GM12891 (cell line): ENCODE data around the gene PSMD7.

Experiments
- DNase-seq: peaks from one replicate; pipeline ENCODE4 v3.0.0; 2011; ENCODE audit warnings: low spot score; ENCODE audit not compliant: insufficient read length
- FAIRE-seq: peaks from 2 replicates; lab custom pipeline; 2011; peaks lifted over from hg19 to GRCh38; lab: Jason Lieb, UNC
- PAX5 ChIP-seq: IDR thresholded peaks from 2 replicates; pipeline ENCODE4 v1.6.1; 2011; ENCODE audit warnings: low read length, moderate library complexity, mild to moderate bottlenecking; ENCODE audit not compliant: insufficient read depth, severe bottlenecking
- POLR2A ChIP-seq: IDR thresholded peaks from 2 replicates; pipeline ENCODE4 v1.6.1; 2011; ENCODE audit warnings: low read depth, low read length, control low read depth
- POLR2AphosphoS5 ChIP-seq: IDR thresholded peaks from 2 replicates; pipeline ENCODE4 v1.6.1; 2011; ENCODE audit warnings: low read depth, low read length, control low read depth
- POU2F2 ChIP-seq: IDR thresholded peaks from 2 replicates; pipeline ENCODE4 v1.6.1; 2011; ENCODE audit warnings: low read depth, mild to moderate bottlenecking, control low read depth, low read length, moderate library complexity
- SPI1 ChIP-seq: IDR thresholded peaks from 2 replicates; pipeline ENCODE4 v1.6.1; 2011; ENCODE audit warnings: low read depth, low read length, control low read depth
- TAF1 ChIP-seq: IDR thresholded peaks from 2 replicates; pipeline ENCODE4 v1.6.1; 2011; ENCODE audit warnings: low read depth, low read length, control low read depth

Gene PSMD7

GRCh38 chr16:74275031-74275636 lies 21.5 kb upstream of the PSMD7 start:
- DNase-seq: peak; percentile 14
- no peak for TF ChIP-seq POU2F2
- TF ChIP-seq TAF1: no peak
- TF ChIP-seq SPI1: no peak
- TF ChIP-seq PAX5: no peak
- no peak for TF ChIP-seq POLR2A
- no peak for TF ChIP-seq POLR2AphosphoS5
- no peak for FAIRE-seq

GRCh38 chr16:74275711-74276110 lies 20.9 kb upstream of the PSMD7 start:
- FAIRE-seq (no peak), DNase-seq (no peak)
- TF ChIP-seq TAF1: no peak
- TF ChIP-seq PAX5: no peak
- no peak for TF ChIP-seq POLR2A
- TF ChIP-seq SPI1: no peak
- TF ChIP-seq POU2F2: no peak
- no peak for TF ChIP-seq POLR2AphosphoS5

- FAIRE-seq: no peak
- no peak for DNase-seq
- TF ChIP-seq SPI1: no peak
These were observed 18.6 kb upstream of the PSMD7 start for GRCh38 chr16:74277974-74278373.

- DNase-seq (no peak), FAIRE-seq (no peak)
- no peak for TF ChIP-seq POLR2A
- TF ChIP-seq PAX5: no peak
- TF ChIP-seq POU2F2: no peak
- TF ChIP-seq POLR2AphosphoS5: no peak
- TF ChIP-seq TAF1: no peak
- TF ChIP-seq SPI1: no peak
These were observed 17.3 kb upstream of the PSMD7 start for GRCh38 chr16:74279266-74279665.

- FAIRE-seq (no peak), DNase-seq (no peak)
- no peak for TF ChIP-seq POLR2A
- TF ChIP-seq SPI1: no peak
- TF ChIP-seq PAX5: no peak
- TF ChIP-seq POU2F2: no peak
- TF ChIP-seq POLR2AphosphoS5: no peak
- TF ChIP-seq TAF1: no peak
These were observed 16.8 kb upstream of the PSMD7 start for GRCh38 chr16:74279805-74280204.

GRCh38 chr16:74280448-74280847 lies 16.2 kb upstream of the PSMD7 start:
- TF ChIP-seq SPI1 (no peak), POLR2A (no peak), TAF1 (no peak), POLR2AphosphoS5 (no peak), PAX5 (no peak), POU2F2 (no peak)
- FAIRE-seq (no peak), DNase-seq (no peak)

- FAIRE-seq: no peak
- TF ChIP-seq POU2F2: no peak
- no peak for TF ChIP-seq TAF1
- no peak for TF ChIP-seq POLR2AphosphoS5
- no peak for DNase-seq
These were observed 15.3 kb upstream of the PSMD7 start for GRCh38 chr16:74281300-74281699.

GRCh38 chr16:74283716-74284115 lies 12.9 kb upstream of the PSMD7 start:
- no peak for DNase-seq
- FAIRE-seq: no peak
- TF ChIP-seq POLR2A (no peak), PAX5 (no peak)

GRCh38 chr16:74288065-74288464 lies 8.5 kb upstream of the PSMD7 start:
- no peak for DNase-seq
- FAIRE-seq: no peak

GRCh38 chr16:74290356-74290755 lies 6.3 kb upstream of the PSMD7 start:
- TF ChIP-seq SPI1 (no peak), PAX5 (no peak), TAF1 (no peak), POLR2AphosphoS5 (no peak), POU2F2 (no peak), POLR2A (no peak)
- FAIRE-seq (no peak), DNase-seq (no peak)

More at GRCh38 chr16:74288065-74288464, 8.5 kb upstream of the PSMD7 start:
- TF ChIP-seq SPI1 (no peak), POLR2AphosphoS5 (no peak), PAX5 (no peak), TAF1 (no peak), POU2F2 (no peak), POLR2A (no peak)

- FAIRE-seq (no peak), DNase-seq (no peak)
- no peak for TF ChIP-seq POU2F2
These were observed 5.4 kb upstream of the PSMD7 start for GRCh38 chr16:74291176-74291575.
